Measurements from ENCODE around the gene CCDC120. TPM values are rescaled to one million over a fixed set of nuclear protein-coding genes. Genes with fewer than 3 reads are reported as not detected.

CCDC120 gene
- total and polyA plus RNA-seq, 11 donors: 0.48 to 3.3 (median 1.1) TPM

DNA sequence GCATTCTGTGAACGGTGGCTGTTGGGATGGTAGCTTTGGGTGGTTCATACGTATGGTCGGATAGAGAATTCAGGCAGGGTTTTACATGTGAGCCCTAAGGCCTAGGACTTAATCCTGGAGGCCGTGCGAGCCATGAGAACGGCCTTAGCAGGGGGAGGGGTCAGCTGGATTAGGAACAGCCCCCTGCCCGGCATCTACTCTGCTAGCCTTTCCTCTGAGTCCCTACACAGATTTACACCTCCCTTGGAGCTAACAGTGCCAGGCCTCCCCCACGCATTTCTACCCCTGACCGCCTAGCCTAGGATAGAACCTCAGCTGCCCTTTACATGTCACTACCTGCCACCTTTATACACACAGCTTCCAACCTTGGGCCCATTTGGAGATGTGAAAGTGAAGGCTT, 7.9 kb downstream of the CCDC120 start:
- 75 to 88% (median 78%) methylated on average over 8 to 9 of the region's 9 CpGs for WGBS, 4 donors
- Histone ChIP-seq H3K4me1 (no peaks in the 10 kb centered on the region), H3K27me3 (no peaks in the 10 kb centered on the region), H3K9me3 (no peaks in the 10 kb centered on the region), H3K27ac (no peak overlapping the region), H3K36me3 (no peaks in the 10 kb centered on the region), H3K4me3 (no peak overlapping the region)
- TF ChIP-seq, protein P1, sequence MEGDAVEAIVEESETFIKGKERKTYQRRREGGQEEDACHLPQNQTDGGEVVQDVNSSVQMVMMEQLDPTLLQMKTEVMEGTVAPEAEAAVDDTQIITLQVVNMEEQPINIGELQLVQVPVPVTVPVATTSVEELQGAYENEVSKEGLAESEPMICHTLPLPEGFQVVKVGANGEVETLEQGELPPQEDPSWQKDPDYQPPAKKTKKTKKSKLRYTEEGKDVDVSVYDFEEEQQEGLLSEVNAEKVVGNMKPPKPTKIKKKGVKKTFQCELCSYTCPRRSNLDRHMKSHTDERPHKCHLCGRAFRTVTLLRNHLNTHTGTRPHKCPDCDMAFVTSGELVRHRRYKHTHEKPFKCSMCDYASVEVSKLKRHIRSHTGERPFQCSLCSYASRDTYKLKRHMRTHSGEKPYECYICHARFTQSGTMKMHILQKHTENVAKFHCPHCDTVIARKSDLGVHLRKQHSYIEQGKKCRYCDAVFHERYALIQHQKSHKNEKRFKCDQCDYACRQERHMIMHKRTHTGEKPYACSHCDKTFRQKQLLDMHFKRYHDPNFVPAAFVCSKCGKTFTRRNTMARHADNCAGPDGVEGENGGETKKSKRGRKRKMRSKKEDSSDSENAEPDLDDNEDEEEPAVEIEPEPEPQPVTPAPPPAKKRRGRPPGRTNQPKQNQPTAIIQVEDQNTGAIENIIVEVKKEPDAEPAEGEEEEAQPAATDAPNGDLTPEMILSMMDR (IDR thresholded peaks at IDR 0.05): no peak
- no peak for TF ChIP-seq POLR2A (IDR thresholded peaks at IDR 0.05)
- no peak for DNase-seq
- no peak for ATAC-seq
- intact Hi-C loops (cut with DNase I): no loop called here

DNA sequence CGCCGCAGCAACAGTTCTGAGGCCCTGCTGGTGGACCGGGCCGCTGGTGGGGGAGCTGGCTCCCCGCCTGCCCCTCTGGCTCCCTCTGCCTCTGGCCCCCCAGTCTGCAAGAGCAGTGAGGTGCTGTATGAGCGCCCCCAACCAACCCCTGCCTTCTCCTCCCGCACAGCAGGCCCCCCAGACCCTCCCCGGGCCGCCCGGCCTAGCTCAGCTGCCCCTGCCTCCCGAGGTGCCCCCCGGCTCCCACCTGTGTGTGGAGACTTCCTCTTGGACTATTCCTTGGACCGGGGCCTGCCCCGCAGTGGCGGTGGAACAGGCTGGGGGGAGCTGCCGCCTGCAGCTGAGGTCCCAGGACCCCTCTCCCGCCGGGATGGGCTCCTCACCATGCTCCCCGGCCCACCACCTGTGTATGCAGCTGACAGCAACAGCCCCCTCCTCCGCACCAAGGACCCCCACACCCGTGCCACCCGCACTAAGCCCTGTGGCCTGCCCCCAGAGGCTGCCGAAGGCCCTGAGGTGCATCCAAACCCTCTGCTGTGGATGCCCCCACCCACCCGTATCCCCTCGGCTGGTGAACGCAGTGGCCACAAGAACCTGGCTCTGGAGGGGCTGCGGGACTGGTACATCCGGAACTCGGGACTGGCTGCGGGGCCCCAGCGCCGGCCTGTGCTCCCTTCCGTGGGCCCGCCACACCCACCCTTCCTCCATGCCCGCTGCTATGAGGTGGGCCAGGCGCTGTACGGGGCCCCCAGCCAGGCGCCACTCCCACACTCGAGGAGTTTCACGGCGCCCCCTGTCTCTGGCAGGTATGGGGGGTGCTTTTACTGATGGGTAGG, 8.7 kb downstream of the CCDC120 start:
- ATAC-seq (no peak), DNase-seq (no peak)
- Histone ChIP-seq H3K4me1 (peaks cover 0 to 3% (median 0%) of the 10 kb centered on the region in 12 donors), H3K36me3 (no peaks in the 10 kb centered on the region), H3K27ac (no peak overlapping the region), H3K27me3 (no peaks in the 10 kb centered on the region), H3K9me3 (no peaks in the 10 kb centered on the region), H3K4me3 (no peak overlapping the region)
- TF ChIP-seq POLR2A (IDR thresholded peaks at IDR 0.05): no peak
- 83 to 94% (median 89%) methylated on average over 18 to 41 of the region's 41 CpGs for WGBS, 4 donors
- intact Hi-C loops (cut with DNase I): no loop called here

DNA sequence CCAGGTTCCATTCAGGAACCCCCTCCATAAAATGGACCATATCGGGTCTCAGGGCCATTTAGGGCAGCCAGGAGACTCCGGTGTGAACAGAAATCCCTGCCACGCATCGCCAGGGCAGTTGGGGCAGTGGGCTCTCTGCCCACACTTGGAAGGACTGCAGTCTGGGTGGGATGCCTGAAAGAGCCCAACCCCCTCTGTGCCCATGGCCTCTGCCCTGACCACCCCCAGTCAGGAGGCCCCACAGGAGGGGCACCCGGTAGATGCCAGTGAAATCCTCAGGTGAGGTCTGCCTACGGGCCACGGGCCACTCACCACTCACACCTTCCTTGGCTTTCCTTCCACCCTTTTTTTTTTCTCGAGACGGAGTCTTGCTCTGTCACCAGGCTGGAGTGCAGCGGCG, 10.2 kb downstream of the CCDC120 start:
- intact Hi-C loops (cut with DNase I): no loop called here
- WGBS, 4 donors: 90 to 97% (median 91%) methylated on average over 11 of the region's 11 CpGs
- peaks cover 0 to 12% (median 2%) of the 10 kb centered on the region in 12 donors for H3K4me1 ChIP-seq

DNA sequence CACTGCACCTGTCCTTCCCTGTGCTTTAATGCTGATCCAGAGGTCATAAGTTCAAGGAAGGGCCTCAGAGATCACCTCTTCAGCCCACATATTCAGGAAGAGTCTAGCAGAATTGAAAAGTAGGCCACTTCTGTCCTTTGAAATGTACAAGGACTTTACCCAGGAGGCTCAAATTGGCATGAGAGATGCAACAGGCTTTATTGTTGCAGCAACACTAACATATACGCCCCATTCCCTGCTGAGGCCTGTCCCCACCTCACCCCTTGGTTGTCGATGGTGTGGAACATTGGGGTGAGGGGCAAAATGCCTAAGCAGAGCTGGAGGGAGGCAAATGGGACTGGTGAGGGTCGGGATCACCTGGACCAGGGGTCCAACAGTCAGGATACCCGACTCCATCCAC, 12.2 kb downstream of the CCDC120 start:
- H3K27ac ChIP-seq: no peak overlapping the region

More for the DNA sequence above, 10.2 kb downstream of the CCDC120 start:
- ATAC-seq (no peak), DNase-seq (no peak)
- Histone ChIP-seq H3K36me3 (no peaks in the 10 kb centered on the region), H3K27ac (no peak overlapping the region), H3K4me3 (no peak overlapping the region), H3K27me3 (no peaks in the 10 kb centered on the region), H3K9me3 (no peaks in the 10 kb centered on the region)
- TF ChIP-seq, protein P1 (IDR thresholded peaks at IDR 0.05): no peak
- TF ChIP-seq POLR2A (IDR thresholded peaks at IDR 0.05): no peak

More for the DNA sequence above, 12.2 kb downstream of the CCDC120 start:
- ATAC-seq: no peak
- intact Hi-C loops (cut with DNase I): loop anchor here in 1 of 10 donors (10.0 kb wide), 1 partner anchor 466 kb away; no protein-coding TSS in a partner anchor
- DNase-seq: no peak
- no peaks in the 10 kb centered on the region for H3K27me3 ChIP-seq
- WGBS, 4 donors: 72 to 94% (median 86%) methylated on average over 4 of the region's 4 CpGs
- no peak overlapping the region for H3K4me3 ChIP-seq
- peaks cover 0 to 8% (median 0%) of the 10 kb centered on the region in 9 donors for H3K36me3 ChIP-seq
- H3K9me3 ChIP-seq: no peaks in the 10 kb centered on the region
- TF ChIP-seq, protein P1 (IDR thresholded peaks at IDR 0.05): no peak
- peaks cover 0 to 18% (median 4%) of the 10 kb centered on the region in 12 donors for H3K4me1 ChIP-seq
